H9 (cell line): ENCODE data around the gene VDAC1. TPM values are rescaled to one million over a fixed set of nuclear protein-coding genes. Genes with fewer than 3 reads are reported as not detected.
A peak's percentile ranks its signal among the peaks of the same experiment; 100 is the strongest.

Experiments
- DNase-seq: peaks from one replicate; pipeline ENCODE4 v3.0.0-alpha.2; 2017
- H2AFZ ChIP-seq: one replicate; pipeline ENCODE4 v1.6.1; 2013; ENCODE audit warnings: mild to moderate bottlenecking, low read length, control low read depth, moderate library complexity
- H2AK5ac ChIP-seq: 2 replicates; pipeline ENCODE4 v1.6.1; 2013; ENCODE audit warnings: low read length, control low read depth, mixed read lengths; ENCODE audit not compliant: insufficient read length
- H2BK120ac ChIP-seq: one replicate; pipeline ENCODE4 v1.6.1; 2013; ENCODE audit warnings: low read depth, mild to moderate bottlenecking, low read length, control low read depth, inconsistent platforms; ENCODE audit not compliant: poor library complexity, severe bottlenecking
- H2BK12ac ChIP-seq: 2 replicates; pipeline ENCODE4 v1.6.1; 2013; ENCODE audit warnings: low read length, control low read depth, mixed read lengths, low read depth; ENCODE audit not compliant: insufficient read length
- H2BK15ac ChIP-seq: 2 replicates; pipeline ENCODE4 v1.6.1; 2013; ENCODE audit warnings: low read depth, low read length, control low read depth
- H2BK20ac ChIP-seq: one replicate; pipeline ENCODE4 v1.6.1; 2013; ENCODE audit warnings: low read depth, mild to moderate bottlenecking, low read length, control low read depth, inconsistent platforms; ENCODE audit not compliant: poor library complexity, severe bottlenecking
- H2BK5ac ChIP-seq: 2 replicates; pipeline ENCODE4 v1.6.1; 2013; ENCODE audit warnings: low read length, control low read depth, mixed read lengths; ENCODE audit not compliant: insufficient read length
- H3K14ac ChIP-seq: 2 replicates; pipeline ENCODE4 v1.6.1; 2013; ENCODE audit warnings: low read length, control low read depth; ENCODE audit not compliant: insufficient read depth
- H3K18ac ChIP-seq: 2 replicates; pipeline ENCODE4 v1.6.1; 2013; ENCODE audit warnings: low read depth, mild to moderate bottlenecking, mixed read lengths, low read length, control low read depth; ENCODE audit not compliant: insufficient read length
- H3K23ac ChIP-seq: 2 replicates; pipeline ENCODE4 v1.6.1; 2013; ENCODE audit warnings: low read length, control low read depth, mixed read lengths, low read depth; ENCODE audit not compliant: insufficient read length
- H3K23me2 ChIP-seq: 2 replicates; pipeline ENCODE4 v1.6.1; 2013; ENCODE audit warnings: low read depth, mild to moderate bottlenecking, mixed read lengths, low read length, control low read depth; ENCODE audit not compliant: insufficient read length, poor library complexity, severe bottlenecking
- H3K27ac ChIP-seq: 2 replicates; pipeline ENCODE4 v1.5.1; 2013; ENCODE audit warnings: low read length, control low read depth, mixed read lengths, low read depth; ENCODE audit not compliant: insufficient read length
- H3K27me3 ChIP-seq: 2 replicates; pipeline ENCODE4 v1.6.1; 2013; ENCODE audit warnings: low read length, control low read depth, inconsistent platforms; ENCODE audit not compliant: insufficient read depth
- H3K4ac ChIP-seq: 2 replicates; pipeline ENCODE4 v1.6.1; 2013; ENCODE audit warnings: low read depth, mild to moderate bottlenecking, control low read depth, inconsistent platforms, low read length, moderate library complexity
- H3K4me1 ChIP-seq: 2 replicates; pipeline ENCODE4 v1.6.1; 2013; ENCODE audit warnings: low read length, control low read depth, inconsistent platforms; ENCODE audit not compliant: insufficient read depth
- H3K4me2 ChIP-seq: 2 replicates; pipeline ENCODE4 v1.6.1; 2013; ENCODE audit warnings: low read length, control low read depth, mixed read lengths; ENCODE audit not compliant: insufficient read length, insufficient read depth
- H3K56ac ChIP-seq: 2 replicates; pipeline ENCODE4 v1.6.1; 2013; ENCODE audit warnings: low read depth, mild to moderate bottlenecking, mixed read lengths, low read length, control low read depth; ENCODE audit not compliant: insufficient read length
- H3K79me1 ChIP-seq: 2 replicates; pipeline ENCODE4 v1.6.1; 2013; ENCODE audit warnings: low read depth, mild to moderate bottlenecking, moderate library complexity, low read length, control low read depth, inconsistent platforms; ENCODE audit not compliant: insufficient read depth, poor library complexity, severe bottlenecking
- H3K79me2 ChIP-seq: 2 replicates; pipeline ENCODE4 v1.6.1; 2013; ENCODE audit warnings: low read length, control low read depth, inconsistent platforms; ENCODE audit not compliant: insufficient read depth
- H3K9ac ChIP-seq: 2 replicates; pipeline ENCODE4 v1.6.1; 2013; ENCODE audit warnings: low read length, control low read depth, mixed read lengths; ENCODE audit not compliant: insufficient read length; ENCODE audit errors: extremely low read depth
- H3K9me3 ChIP-seq: one replicate; pipeline ENCODE4 v1.6.1; 2013; ENCODE audit warnings: low read depth, low read length, inconsistent platforms; ENCODE audit not compliant: control insufficient read depth
- H3T11ph ChIP-seq: one replicate; pipeline ENCODE4 v1.6.1; 2013; ENCODE audit warnings: mild to moderate bottlenecking, low read length, control low read depth, inconsistent platforms
- H4K20me1 ChIP-seq: one replicate; pipeline ENCODE4 v1.6.1; 2013; ENCODE audit not compliant: control insufficient read depth, insufficient read length, insufficient read depth
- H4K5ac ChIP-seq: 2 replicates; pipeline ENCODE4 v1.6.1; 2013; ENCODE audit warnings: low read depth, mild to moderate bottlenecking, mixed read lengths, low read length, control low read depth; ENCODE audit not compliant: insufficient read length
- H4K8ac ChIP-seq: replicated peaks from 2 replicates; pipeline ENCODE4 v1.6.1; 2013; ENCODE audit warnings: low read length, control low read depth, mixed read lengths, low read depth; ENCODE audit not compliant: insufficient read length
- H4K91ac ChIP-seq: 2 replicates; pipeline ENCODE4 v1.6.1; 2013; ENCODE audit warnings: low read depth, mild to moderate bottlenecking, moderate library complexity, mixed read lengths, low read length, control low read depth; ENCODE audit not compliant: insufficient read length
- H3K27ac Mint-ChIP-seq, 3 experiments: 2 replicates in 2 of 3; 3 replicates in 1 of 3; pipeline ENCODE4 v1.8.0; 2020 to 2021; ENCODE audit warnings: mixed read lengths in 3 of 3, mild to moderate bottlenecking in 1 of 3, moderate library complexity in 1 of 3
- H3K27me3 Mint-ChIP-seq: 2 replicates; pipeline ENCODE4 v1.8.0; 2021; ENCODE audit warnings: low read depth, mild to moderate bottlenecking, moderate library complexity, mixed read lengths
- H3K36me3 Mint-ChIP-seq, 3 experiments: 2 replicates in 2 of 3; 3 replicates in 1 of 3; pipeline ENCODE4 v1.8.0; 2020 to 2021; ENCODE audit warnings: low read depth in 3 of 3, mixed read lengths in 3 of 3; ENCODE audit not compliant: insufficient read depth in 1 of 3
- H3K4me1 Mint-ChIP-seq, 2 experiments: 2 replicates each; pipeline ENCODE4 v1.8.0; 2020; ENCODE audit warnings: mixed read lengths in 2 of 2
- H3K4me3 Mint-ChIP-seq, 2 experiments: 2 replicates in 1 of 2; 3 replicates in 1 of 2; pipeline ENCODE4 v1.8.0; 2020 to 2021; ENCODE audit warnings: mild to moderate bottlenecking in 2 of 2, mixed read lengths in 2 of 2, moderate library complexity in 1 of 2
- H3K9me3 Mint-ChIP-seq, 2 experiments: 2 replicates in 1 of 2; 3 replicates in 1 of 2; pipeline ENCODE4 v1.8.0; 2020; ENCODE audit warnings: mild to moderate bottlenecking in 2 of 2, mixed read lengths in 2 of 2, moderate library complexity in 1 of 2
- CTCF ChIP-seq: fragments of 200-600 bp; sonication (generic); conservative IDR thresholded peaks from 3 replicates; pipeline ENCODE4 v1.8.0; 2021; ENCODE audit warnings: antibody characterized with exemption, mild to moderate bottlenecking
- WGBS: extraction: QIAGEN DNeasy Blood & Tissue Kit; methylation state at CpG from one replicate; pipeline ENCODE4 v1.1.7; 2013; ENCODE audit warnings: missing lambda C conversion rate, low lambda C conversion rate, mixed read lengths; ENCODE audit not compliant: insufficient read length; ENCODE audit errors: extremely low coverage; 5-methylcytosine and 5-hydroxymethylcytosine counted together
- total RNA-seq: library from RNA; stranded (reverse); gene quantifications from 2 replicates; pipeline ENCODE4 v1.2.1, GENCODE V29; 2021

VDAC1 gene
- total RNA-seq, 1 experiment from 2014 or later: 208 TPM

GRCh38 chr5:134025786-134026185, 21.0 kb upstream of the VDAC1 start:
- H3K4me1 ChIP-seq: no peaks in the 10 kb centered on the region
- no peak overlapping the region for H2BK12ac ChIP-seq

More at GRCh38 chr5:134025786-134026185, 21.0 kb upstream of the VDAC1 start:
- H4K91ac ChIP-seq: no peak overlapping the region
- no peaks in the 10 kb centered on the region for H3K79me2 ChIP-seq
- Mint-ChIP-seq H3K9me3 (no peaks in the 10 kb centered on the region; a peak in 1 of 5 replicates), H3K27ac (peak overlapping the region in 1 of 3 experiments; percentile 72; a peak in 1 of 7 replicates), H3K36me3 (no peaks in the 10 kb centered on the region), H3K4me3 (no peak overlapping the region), H3K4me1 (peaks cover 12% of the 10 kb centered on the region in 2 experiments), H3K27me3 (peaks cover 9% of the 10 kb centered on the region)
- H3K27me3 ChIP-seq: no peaks in the 10 kb centered on the region
- H3K14ac ChIP-seq: no peak overlapping the region
- no peak overlapping the region for H3K9ac ChIP-seq
- no CpG with 5 or more reads among the region's 5 CpGs for WGBS
- no peaks in the 10 kb centered on the region for H3K79me1 ChIP-seq
- H3K4ac ChIP-seq: no peak overlapping the region
- no peak overlapping the region for H2AFZ ChIP-seq
- no peak for TF ChIP-seq CTCF
- no peak overlapping the region for H2BK120ac ChIP-seq
- H4K5ac ChIP-seq: no peak overlapping the region
- no peak overlapping the region for H3K23ac ChIP-seq
- H4K8ac ChIP-seq: no peak overlapping the region
- no peak overlapping the region for H2AK5ac ChIP-seq
- no peak overlapping the region for H2BK15ac ChIP-seq
- H3K4me2 ChIP-seq: no peak overlapping the region
- H2BK5ac ChIP-seq: no peak overlapping the region
- H3K27ac ChIP-seq: no peak overlapping the region
- no peak overlapping the region for H3K18ac ChIP-seq
- no peak overlapping the region for H3T11ph ChIP-seq
- no peak overlapping the region for H3K56ac ChIP-seq
- H4K20me1 ChIP-seq: no peaks in the 10 kb centered on the region
- no peak for DNase-seq
- H2BK20ac ChIP-seq: no peak overlapping the region
- no peaks in the 10 kb centered on the region for H3K23me2 ChIP-seq
- H3K9me3 ChIP-seq: no peaks in the 10 kb centered on the region
